ENCODE results near the gene RCBTB1. TPM values are rescaled to one million over a fixed set of nuclear protein-coding genes. Genes with fewer than 3 reads are reported as not detected.

The RCBTB1 gene
- 13.2 and 13.8 TPM in 2 replicates for polyA plus RNA-seq (2012; rRNA removed)
- polyA plus RNA-seq (2012; cell fraction: cytosol; rRNA removed) = 15.5 and 15.8 TPM in 2 replicates
- polyA plus RNA-seq (2012; cell fraction: nucleus; rRNA removed) = 19.3 and 24.4 TPM in 2 replicates

GRCh38 chr13:49585220-49586157, at the start of gene RCBTB1:
TSS of gene RCBTB1 (minus strand) at chr13:49585558. CDS start at chr13:49567279, 18,279 bp downstream.
- POLR2A ChIA-PET = interaction anchor here (0.9 to 1.5 kb wide), 4 partner anchors 12 to 141 kb away, joined by 3 to 12 read pairs (median 3); partner anchors contain the start of genes CAB39L and SETDB2
- H3K9me3 ChIP-seq = no peaks in the 10 kb centered on the region
- WGBS (ENCODE audit: low lambda C conversion rate) = 4% methylated on average over 21 of the region's 87 CpGs
- no peaks in the 10 kb centered on the region for H4K20me1 ChIP-seq (ENCODE audit: insufficient read depth)
- peak within 1 kb of the TSS; percentile 94 for H3K4me2 ChIP-seq
- no peaks in the 10 kb centered on the region for H3K27me3 ChIP-seq (ENCODE audit: insufficient read depth)
- peaks cover 0 to 6% of the 10 kb centered on the region in 2 experiments; a peak in 2 of 4 replicates for H3K4me1 ChIP-seq (ENCODE audit: control insufficient read depth in 1 of 2, insufficient read depth in 2 of 2, low read depth in 1 of 2, low read length in 1 of 2)
- peaks cover 36% of the 10 kb centered on the region for H3K79me2 ChIP-seq (ENCODE audit: insufficient read depth)
- H3K4me3 ChIP-seq (ENCODE audit: low read depth in 2 of 2, low read length in 1 of 2) = peak within 1 kb of the TSS; percentile 78 to 96
- DNase-seq = peak; percentile 99
- H3K9ac ChIP-seq = peak within 1 kb of the TSS; percentile 83
- H3K36me3 ChIP-seq (replicated peaks in 1 of 2; ENCODE audit: control insufficient read depth in 1 of 2, insufficient read depth in 2 of 2, low read length in 1 of 2) = peaks cover 0 to 3% of the 10 kb centered on the region in 2 experiments
- CTCF ChIA-PET = interaction anchor here (1.6 to 2.7 kb wide), 3 partner anchors 17 to 285 kb away, joined by 5 to 13 read pairs (median 5); no protein-coding TSS in a partner anchor
- H3K9me2 ChIP-seq = no peaks in the 10 kb centered on the region
- H3K27ac ChIP-seq (ENCODE audit: low read depth in 2 of 2, low read length in 1 of 2) = peak within 1 kb of the TSS; percentile 74 to 82
- peak within 1 kb of the TSS; percentile 98 for H2AFZ ChIP-seq (ENCODE audit: low read depth)
- peaks cover 9% of the 10 kb centered on the region for H3F3A ChIP-seq (replicated peaks; ENCODE audit: insufficient read depth)
- TF ChIP-seq CTCF (IDR thresholded peaks at IDR 0.05) (no peak), SIN3A (IDR thresholded peaks at IDR 0.05; ENCODE audit: borderline replicate concordance, low read depth, low read length) (0 out of 2 replicates have a peak, but pooled peaks have one; percentile 18), MXI1 (IDR thresholded peaks at IDR 0.05; ENCODE audit: low read depth, low read length) (peak; percentile 65), IRF3 (IDR thresholded peaks at IDR 0.05; ENCODE audit: low read depth, low read length) (no peak), FOSL2 (IDR thresholded peaks at IDR 0.05; ENCODE audit: borderline replicate concordance, low read depth) (no peak), TCF12 (IDR thresholded peaks at IDR 0.05) (no peak), GATA2 (CRISPR knock-in tag; IDR thresholded peaks at IDR 0.05) (no peak), MAX (IDR thresholded peaks at IDR 0.05; ENCODE audit: low read depth) (peak; percentile 19), TAF1 (IDR thresholded peaks at IDR 0.05; ENCODE audit: borderline replicate concordance, low read depth, low read length) (peak; percentile 56; the same call in 1 of the 2 replicates), NRF1 (IDR thresholded peaks at IDR 0.05; ENCODE audit: low read depth, low read length) (no peak), ZBTB33 (IDR thresholded peaks at IDR 0.05; ENCODE audit: borderline replicate concordance, low read depth) (no peak), PBX3 (IDR thresholded peaks at IDR 0.05) (no peak), REST (IDR thresholded peaks at IDR 0.05; ENCODE audit: low read depth, low read length) (no peak), RFX5 (IDR thresholded peaks at IDR 0.05; ENCODE audit: low read length) (no peak), EZH2phosphoT487 (IDR thresholded peaks at IDR 0.05; ENCODE audit: borderline replicate concordance, low read depth) (no peak), FOXM1 (IDR thresholded peaks at IDR 0.05; ENCODE audit: low read depth) (no peak), JUND (IDR thresholded peaks at IDR 0.05) (no peak), USF2 (IDR thresholded peaks at IDR 0.05; ENCODE audit: borderline replicate concordance, low read depth, low read length) (peak; percentile 96), RXRA (IDR thresholded peaks at IDR 0.05; ENCODE audit: borderline replicate concordance, low read depth) (no peak)
